HG03103 (cell line): ENCODE measurements around the gene FICD.

Experiments
- ATAC-seq: cut with Tn5 transposase; IDR thresholded peaks from one replicate; pipeline ENCODE4 v1.9.1; 2021; ENCODE audit warnings: low read depth; ENCODE audit not compliant: unreplicated experiment

Gene FICD

GRCh38 chr12:108498136-108498535 lies 16.9 kb upstream of the FICD start:
- ATAC-seq: no peak

GRCh38 chr12:108502922-108503321 lies 12.2 kb upstream of the FICD start:
- no peak for ATAC-seq

- ATAC-seq: no peak
Measured at GRCh38 chr12:108505129-108505528, 9.9 kb upstream of the FICD start.

- no peak for ATAC-seq
Measured at GRCh38 chr12:108507971-108508642, 7.0 kb upstream of the FICD start.

GRCh38 chr12:108509806-108510205 lies 5.3 kb upstream of the FICD start:
- no peak for ATAC-seq

GRCh38 chr12:108510836-108511235 lies 4.2 kb upstream of the FICD start:
- no peak for ATAC-seq

GRCh38 chr12:108511633-108512540 lies 3.2 kb upstream of the FICD start:
- no peak for ATAC-seq

GRCh38 chr12:108514468-108514972 lies 557 bp upstream of the FICD start:
- ATAC-seq: no peak

- ATAC-seq: no peak
Measured at GRCh38 chr12:108515916-108516315, 839 bp downstream of the FICD start.

GRCh38 chr12:108516511-108517275 lies 1.6 kb downstream of the FICD start:
- ATAC-seq: no peak

GRCh38 chr12:108517288-108518100 lies 2.4 kb downstream of the FICD start:
- no peak for ATAC-seq

- ATAC-seq: no peak
Measured at GRCh38 chr12:108518101-108518715, 3.1 kb downstream of the FICD start.

- ATAC-seq: no peak
Measured at GRCh38 chr12:108518716-108519496, 3.8 kb downstream of the FICD start.

- no peak for ATAC-seq
Measured at GRCh38 chr12:108519558-108519957, 4.5 kb downstream of the FICD start.

- no peak for ATAC-seq
Measured at GRCh38 chr12:108523365-108523764, 8.3 kb downstream of the FICD start.

- ATAC-seq: no peak
Measured at GRCh38 chr12:108525681-108526080, 10.6 kb downstream of the FICD start.

- no peak for ATAC-seq
Measured at GRCh38 chr12:108526482-108527165, 11.5 kb downstream of the FICD start.

- no peak for ATAC-seq
Measured at GRCh38 chr12:108527166-108527496, 12.1 kb downstream of the FICD start.
